HG02870 (cell line): ENCODE data around the gene SLC4A1.

Experiments used
- ATAC-seq: cut with Tn5 transposase; IDR thresholded peaks from one replicate; pipeline ENCODE4 v1.9.1; 2021; ENCODE audit warnings: mild to moderate bottlenecking, moderate library complexity; ENCODE audit not compliant: unreplicated experiment

SLC4A1 gene

GRCh38 chr17:44207743-44208142, 60.2 kb downstream of the SLC4A1 start:
- no peak for ATAC-seq

- no peak for ATAC-seq
Observed at GRCh38 chr17:44207319-44207718, 60.6 kb downstream of the SLC4A1 start.

GRCh38 chr17:44206825-44207155, 61.1 kb downstream of the SLC4A1 start:
- no peak for ATAC-seq

- ATAC-seq: no peak
Observed at GRCh38 chr17:44205962-44206824, 61.7 kb downstream of the SLC4A1 start.

- ATAC-seq: no peak
Observed at GRCh38 chr17:44204441-44204882, 63.5 kb downstream of the SLC4A1 start.

GRCh38 chr17:44203731-44204440, 64.0 kb downstream of the SLC4A1 start:
- no peak for ATAC-seq

GRCh38 chr17:44202756-44203155, 65.2 kb downstream of the SLC4A1 start:
- ATAC-seq: no peak

GRCh38 chr17:44200478-44201155, 67.3 kb downstream of the SLC4A1 start:
- ATAC-seq: no peak

GRCh38 chr17:44199553-44200477, 68.1 kb downstream of the SLC4A1 start, which contains the start of gene ATXN7L3:
Gene ATXN7L3 (minus strand): TSS chr17:44199884. CDS start chr17:44198070, 1,814 bp downstream.
- ATAC-seq: peak; percentile 65

GRCh38 chr17:44198721-44199552, 69.0 kb downstream of the SLC4A1 start:
- peak; percentile 12 for ATAC-seq
